ENCODE results near the gene TNFRSF4.

Gene TNFRSF4

GRCh38 chr1:1232208-1232795 is 18.3 kb upstream of the TNFRSF4 start, which contains the start of gene B3GALT6:
Gene B3GALT6, plus strand, starts transcription at chr1:1232237. Its CDS starts 42 bp downstream, at chr1:1232279.
- H3K9me3 ChIP-seq (ENCODE audit: control extremely low read depth in 1 of 5, control insufficient read depth in 4 of 5, insufficient read depth in 2 of 5, low read depth in 1 of 5, low read length in 4 of 5) = no peaks in the 10 kb centered on the region
- peak within 1 kb of the TSS; percentile 79 to 97 (median 94) for H3K4me3 ChIP-seq (ENCODE audit: control insufficient read depth in 1 of 7, extremely low read depth in 1 of 7, insufficient read depth in 4 of 7, low read depth in 2 of 7, low read length in 6 of 7)
- peaks cover 4 to 35% (median 33%) of the 10 kb centered on the region in 4 experiments for H3K4me1 ChIP-seq (ENCODE audit: control extremely low read depth in 1 of 4, control insufficient read depth in 4 of 4, insufficient read depth in 4 of 4, low read length in 3 of 4)
- H3K27me3 ChIP-seq (replicated peaks in 2 of 5; ENCODE audit: control insufficient read depth in 4 of 5, insufficient read depth in 5 of 5, low read length in 4 of 5) = peaks cover 0 to 4% (median 0%) of the 10 kb centered on the region in 5 experiments
- peak within 1 kb of the TSS; percentile 84 to 92 for H3K27ac ChIP-seq (ENCODE audit: insufficient read depth in 1 of 2, low read depth in 1 of 2, low read length in 2 of 2, poor library complexity in 1 of 2, severe bottlenecking in 2 of 2)
- ChIA-PET POLR2A (interaction anchor here (0.9 to 1.4 kb wide), 2 partner anchors 9 to 19 kb away, joined by 4 to 5 read pairs; no protein-coding TSS in a partner anchor), CTCF (interaction anchor here (1.5 to 2.0 kb wide), 3 partner anchors 76 to 110 kb away, joined by 3 to 13 read pairs (median 5); no protein-coding TSS in a partner anchor)
- DNase-seq = peak in 2 of 3 donors; percentile 27 to 76
- peaks cover 0 to 44% (median 28%) of the 10 kb centered on the region in 4 experiments for H3K36me3 ChIP-seq (ENCODE audit: control insufficient read depth in 4 of 4, insufficient read depth in 4 of 4, low read length in 3 of 4)
- 7% methylated on average over 76 of the region's 100 CpGs for whole genome bisulfite sequencing (ENCODE audit: insufficient coverage)

DNA sequence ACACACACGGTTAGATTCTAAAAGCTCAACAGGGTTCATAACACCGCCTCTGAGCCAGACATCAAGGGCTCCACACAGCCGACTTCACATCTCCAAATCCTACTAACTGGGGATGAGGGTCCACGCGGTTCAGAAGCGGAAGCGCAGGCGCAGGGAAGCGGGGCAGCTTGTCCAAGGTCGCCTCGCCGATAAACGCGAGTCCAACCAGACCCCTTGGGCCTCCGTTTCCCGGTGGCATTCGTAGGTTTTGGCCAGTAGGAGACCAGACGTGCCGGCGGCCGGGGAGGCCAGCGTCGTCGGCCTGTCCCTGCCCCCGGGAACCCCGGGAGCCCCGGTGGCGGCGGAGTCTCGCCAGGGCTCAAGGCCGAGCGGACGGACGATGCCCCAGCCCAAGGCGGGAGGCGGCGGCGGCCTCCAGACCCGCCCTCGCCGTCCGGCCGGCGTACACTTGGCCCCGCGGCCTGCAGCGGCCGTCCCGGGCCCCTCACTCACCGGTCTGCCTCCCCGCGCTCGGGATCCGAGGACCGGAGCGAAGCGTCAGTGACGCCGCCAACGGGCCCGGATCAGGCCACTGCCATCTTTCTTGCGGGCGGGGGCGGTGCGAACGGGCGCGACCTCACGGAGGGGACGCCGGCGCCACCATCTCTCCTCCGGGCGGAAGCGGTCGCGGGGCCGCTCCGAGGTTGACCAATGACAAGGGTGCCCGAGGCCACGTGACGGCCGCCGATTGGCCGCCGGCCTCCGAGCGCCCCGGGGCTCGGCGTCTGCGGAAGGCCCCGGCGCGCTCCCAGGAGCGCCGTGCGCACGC is 17.7 kb upstream of the TNFRSF4 start, which contains the start of gene SDF4:
TSS of gene SDF4 (minus strand) at position 602 of the 808 bp plus-strand sequence. CDS start 3,229 bp downstream, outside the sequence.
- 0% methylated on average over 86 of the region's 99 CpGs for WGBS (ENCODE audit: insufficient coverage)
- DNase-seq = peak; percentile 97 to 98 (median 98)
- Histone ChIP-seq H3K4me1 (ENCODE audit: control extremely low read depth in 1 of 4, control insufficient read depth in 4 of 4, insufficient read depth in 4 of 4, low read length in 3 of 4) (peaks cover 4 to 35% (median 33%) of the 10 kb centered on the region in 4 experiments), H3K9me3 (ENCODE audit: control extremely low read depth in 1 of 5, control insufficient read depth in 4 of 5, insufficient read depth in 2 of 5, low read depth in 1 of 5, low read length in 4 of 5) (no peaks in the 10 kb centered on the region), H3K36me3 (ENCODE audit: control insufficient read depth in 4 of 4, insufficient read depth in 4 of 4, low read length in 3 of 4) (peaks cover 0 to 49% (median 31%) of the 10 kb centered on the region in 4 experiments), H3K27ac (ENCODE audit: insufficient read depth in 1 of 2, low read depth in 1 of 2, low read length in 2 of 2, poor library complexity in 1 of 2, severe bottlenecking in 2 of 2) (peak within 1 kb of the TSS; percentile 84 to 92), H3K27me3 (replicated peaks in 2 of 5; ENCODE audit: control insufficient read depth in 4 of 5, insufficient read depth in 5 of 5, low read length in 4 of 5) (no peaks in the 10 kb centered on the region), H3K4me3 (ENCODE audit: control insufficient read depth in 1 of 7, extremely low read depth in 1 of 7, insufficient read depth in 4 of 7, low read depth in 2 of 7, low read length in 6 of 7) (peak within 1 kb of the TSS; percentile 79 to 97 (median 94))
- CTCF ChIA-PET = interaction anchor here (0.6 to 2.0 kb wide), 7 partner anchors 12 to 111 kb away, joined by 3 to 13 read pairs (median 4); no protein-coding TSS in a partner anchor
- POLR2A ChIA-PET = interaction anchor here (0.9 to 1.4 kb wide), 4 partner anchors 8 to 19 kb away, joined by 3 to 5 read pairs (median 4); no protein-coding TSS in a partner anchor

GRCh38 chr1:1230656-1231399 is 16.9 kb upstream of the TNFRSF4 start:
- WGBS (ENCODE audit: insufficient coverage) = 24% methylated on average over 21 of the region's 24 CpGs
- peaks cover 0 to 57% (median 39%) of the 10 kb centered on the region in 4 experiments for H3K36me3 ChIP-seq (ENCODE audit: control insufficient read depth in 4 of 4, insufficient read depth in 4 of 4, low read length in 3 of 4)

DNA sequence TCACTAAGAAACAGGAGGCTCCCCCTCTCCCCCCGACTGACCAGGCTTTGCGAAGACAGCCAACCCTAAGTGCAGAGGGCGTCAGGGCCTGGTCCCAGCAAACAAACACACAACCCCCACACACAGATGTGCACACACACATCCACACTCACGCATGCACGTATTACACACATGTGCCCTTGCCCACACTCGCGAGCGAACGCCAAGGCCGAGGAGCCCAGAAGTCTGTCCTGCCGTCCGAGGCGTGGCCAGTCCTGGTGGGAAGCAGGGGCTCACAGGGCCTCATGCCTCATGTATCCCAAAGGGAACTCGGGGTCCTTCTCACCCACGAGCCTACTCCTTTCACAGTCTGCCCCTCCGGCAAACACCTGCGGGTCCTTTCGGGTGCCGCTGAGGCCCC is 15.8 kb upstream of the TNFRSF4 start:
- H3K27ac ChIP-seq (ENCODE audit: insufficient read depth in 1 of 2, low read depth in 1 of 2, low read length in 2 of 2, poor library complexity in 1 of 2, severe bottlenecking in 2 of 2) = no peak overlapping the region
- H3K4me1 ChIP-seq (ENCODE audit: control extremely low read depth in 1 of 4, control insufficient read depth in 4 of 4, insufficient read depth in 4 of 4, low read length in 3 of 4) = peaks cover 4 to 35% (median 33%) of the 10 kb centered on the region in 4 experiments
- H3K36me3 ChIP-seq (ENCODE audit: control insufficient read depth in 4 of 4, insufficient read depth in 4 of 4, low read length in 3 of 4) = peaks cover 0 to 62% (median 40%) of the 10 kb centered on the region in 4 experiments
- H3K4me3 ChIP-seq (ENCODE audit: control insufficient read depth in 1 of 7, extremely low read depth in 1 of 7, insufficient read depth in 4 of 7, low read depth in 2 of 7, low read length in 6 of 7) = peak overlapping the region in 1 of 7 experiments; percentile 93
- no peaks in the 10 kb centered on the region for H3K9me3 ChIP-seq (ENCODE audit: control extremely low read depth in 1 of 5, control insufficient read depth in 4 of 5, insufficient read depth in 2 of 5, low read depth in 1 of 5, low read length in 4 of 5)
- no peak for DNase-seq
- POLR2A ChIA-PET = no interaction called here
- WGBS (ENCODE audit: insufficient coverage) = 92% methylated on average over 17 of the region's 19 CpGs
- no peaks in the 10 kb centered on the region for H3K27me3 ChIP-seq (replicated peaks in 2 of 5; ENCODE audit: control insufficient read depth in 4 of 5, insufficient read depth in 5 of 5, low read length in 4 of 5)
- CTCF ChIA-PET = interaction anchor here (0.6 to 1.4 kb wide), 4 partner anchors 13 to 107 kb away, joined by 3 to 4 read pairs (median 3); no protein-coding TSS in a partner anchor

More at GRCh38 chr1:1230656-1231399, 16.9 kb upstream of the TNFRSF4 start:
- DNase-seq = peak; percentile 25 to 36 (median 27)
- H3K27me3 ChIP-seq (replicated peaks in 2 of 5; ENCODE audit: control insufficient read depth in 4 of 5, insufficient read depth in 5 of 5, low read length in 4 of 5) = no peaks in the 10 kb centered on the region
- H3K27ac ChIP-seq (ENCODE audit: insufficient read depth in 1 of 2, low read depth in 1 of 2, low read length in 2 of 2, poor library complexity in 1 of 2, severe bottlenecking in 2 of 2) = peak overlapping the region; percentile 84 to 92
- H3K9me3 ChIP-seq (ENCODE audit: control extremely low read depth in 1 of 5, control insufficient read depth in 4 of 5, insufficient read depth in 2 of 5, low read depth in 1 of 5, low read length in 4 of 5) = no peaks in the 10 kb centered on the region
- POLR2A ChIA-PET = interaction anchor here (1.0 to 1.4 kb wide), 2 partner anchors 12 to 18 kb away, joined by 3 to 4 read pairs; no protein-coding TSS in a partner anchor
- H3K4me1 ChIP-seq (ENCODE audit: control extremely low read depth in 1 of 4, control insufficient read depth in 4 of 4, insufficient read depth in 4 of 4, low read length in 3 of 4) = peaks cover 4 to 35% (median 33%) of the 10 kb centered on the region in 4 experiments
- CTCF ChIA-PET = interaction anchor here (0.6 to 2.0 kb wide), 7 partner anchors 12 to 110 kb away, joined by 3 to 13 read pairs (median 4); no protein-coding TSS in a partner anchor
- peak overlapping the region; percentile 79 to 97 (median 94) for H3K4me3 ChIP-seq (ENCODE audit: control insufficient read depth in 1 of 7, extremely low read depth in 1 of 7, insufficient read depth in 4 of 7, low read depth in 2 of 7, low read length in 6 of 7)

DNA sequence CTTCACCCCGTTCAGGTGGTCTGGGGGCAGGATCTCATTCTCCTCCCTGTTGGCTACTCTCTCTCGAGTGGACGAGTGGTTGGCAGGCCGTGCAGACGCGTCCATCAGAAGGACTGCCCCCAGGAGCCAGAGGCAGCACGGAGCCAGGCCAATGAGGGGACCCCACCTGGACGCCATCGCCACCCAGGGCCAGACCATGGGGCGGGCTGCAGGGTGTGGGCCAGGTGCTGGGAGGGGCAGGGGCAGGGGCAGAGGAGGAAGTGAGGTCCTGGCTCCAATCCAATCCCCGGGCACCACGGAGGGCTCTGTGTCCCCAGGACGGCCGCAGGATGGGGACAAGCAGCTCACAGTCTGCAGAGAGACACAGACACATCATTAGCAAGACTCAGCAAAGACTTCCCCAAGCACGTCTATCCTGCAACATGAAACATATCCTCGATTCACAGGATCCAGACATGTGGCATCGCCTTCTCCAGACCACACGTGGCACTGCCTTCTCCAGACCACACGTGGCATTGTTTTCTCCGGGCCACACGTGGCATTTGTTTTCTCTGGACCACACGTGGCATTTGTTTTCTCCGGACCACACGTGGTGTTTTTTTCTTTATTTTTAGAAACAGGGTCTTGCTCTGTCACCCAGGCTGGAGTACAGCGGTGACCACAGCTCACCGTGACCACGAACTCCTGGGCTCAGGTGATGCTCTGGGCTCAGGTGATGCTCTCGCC is 14.8 kb upstream of the TNFRSF4 start:
- peaks cover 0 to 63% (median 38%) of the 10 kb centered on the region in 4 experiments for H3K36me3 ChIP-seq (ENCODE audit: control insufficient read depth in 4 of 4, insufficient read depth in 4 of 4, low read length in 3 of 4)
- CTCF ChIA-PET = interaction anchor here (0.6 to 1.0 kb wide), 2 partner anchors 12 to 104 kb away, joined by 3 read pairs; no protein-coding TSS in a partner anchor
- H3K27me3 ChIP-seq (replicated peaks in 2 of 5; ENCODE audit: control insufficient read depth in 4 of 5, insufficient read depth in 5 of 5, low read length in 4 of 5) = no peaks in the 10 kb centered on the region
- no peak overlapping the region for H3K27ac ChIP-seq (ENCODE audit: insufficient read depth in 1 of 2, low read depth in 1 of 2, low read length in 2 of 2, poor library complexity in 1 of 2, severe bottlenecking in 2 of 2)
- H3K4me1 ChIP-seq (ENCODE audit: control extremely low read depth in 1 of 4, control insufficient read depth in 4 of 4, insufficient read depth in 4 of 4, low read length in 3 of 4) = peaks cover 4 to 33% (median 30%) of the 10 kb centered on the region in 4 experiments
- POLR2A ChIA-PET = no interaction called here
- H3K9me3 ChIP-seq (ENCODE audit: control extremely low read depth in 1 of 5, control insufficient read depth in 4 of 5, insufficient read depth in 2 of 5, low read depth in 1 of 5, low read length in 4 of 5) = no peaks in the 10 kb centered on the region
- H3K4me3 ChIP-seq (ENCODE audit: control insufficient read depth in 1 of 7, extremely low read depth in 1 of 7, insufficient read depth in 4 of 7, low read depth in 2 of 7, low read length in 6 of 7) = no peak overlapping the region
- no peak for DNase-seq
- 94% methylated on average over 27 of the region's 28 CpGs for WGBS (ENCODE audit: insufficient coverage)

GRCh38 chr1:1228187-1228586 is 14.2 kb upstream of the TNFRSF4 start:
- Histone ChIP-seq H3K27me3 (replicated peaks in 2 of 5; ENCODE audit: control insufficient read depth in 4 of 5, insufficient read depth in 5 of 5, low read length in 4 of 5) (no peaks in the 10 kb centered on the region), H3K27ac (ENCODE audit: insufficient read depth in 1 of 2, low read depth in 1 of 2, low read length in 2 of 2, poor library complexity in 1 of 2, severe bottlenecking in 2 of 2) (no peak overlapping the region), H3K4me3 (ENCODE audit: control insufficient read depth in 1 of 7, extremely low read depth in 1 of 7, insufficient read depth in 4 of 7, low read depth in 2 of 7, low read length in 6 of 7) (no peak overlapping the region), H3K9me3 (ENCODE audit: control extremely low read depth in 1 of 5, control insufficient read depth in 4 of 5, insufficient read depth in 2 of 5, low read depth in 1 of 5, low read length in 4 of 5) (no peaks in the 10 kb centered on the region), H3K36me3 (ENCODE audit: control insufficient read depth in 4 of 4, insufficient read depth in 4 of 4, low read length in 3 of 4) (peaks cover 0 to 64% (median 40%) of the 10 kb centered on the region in 4 experiments), H3K4me1 (ENCODE audit: control extremely low read depth in 1 of 4, control insufficient read depth in 4 of 4, insufficient read depth in 4 of 4, low read length in 3 of 4) (peaks cover 4 to 28% (median 26%) of the 10 kb centered on the region in 4 experiments)
- ChIA-PET POLR2A (no interaction called here), CTCF (no interaction called here)
- WGBS (ENCODE audit: insufficient coverage) = 98% methylated on average over 29 of the region's 30 CpGs
- no peak for DNase-seq
